NCI-H1436 (cell line): ENCODE measurements around the gene UBL7.
"Not testable (repeated sequence)": the region's sequence is repeated elsewhere in the genome, so short reads cannot be mapped to it uniquely, and the experiment has no call there.

Experiments used
- DNase-seq: peaks from one replicate; lab custom pipeline; 2025; lab: John Stamatoyannopoulos, UW

Gene UBL7

DNA sequence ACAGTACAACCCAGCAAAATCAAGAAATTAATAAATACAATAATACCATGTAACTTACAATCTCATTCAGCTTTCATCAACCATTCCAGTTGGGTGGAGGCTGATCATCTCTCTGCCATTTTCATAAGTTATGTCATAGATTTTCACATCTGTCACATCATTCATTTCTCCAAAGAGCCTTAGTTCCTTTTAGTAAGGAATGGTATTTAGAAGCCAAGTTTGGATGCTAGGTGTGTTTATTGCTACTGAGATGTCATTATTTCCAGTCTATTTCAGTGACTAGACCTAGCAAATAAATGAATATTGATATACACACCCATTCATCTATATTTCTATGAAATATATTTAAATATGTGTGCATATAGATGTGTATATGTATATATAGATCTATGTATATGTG lies 2.7 kb upstream of the UBL7 start:
- DNase-seq, result no peak

- DNase-seq, result no peak
Measured at GRCh38 chr15:74461847-74462511, 1.0 kb upstream of the UBL7 start.

GRCh38 chr15:74460298-74460697 lies 662 bp downstream of the UBL7 start:
- DNase-seq, result no peak

GRCh38 chr15:74459798-74460197 lies 1.2 kb downstream of the UBL7 start:
- DNase-seq, result not testable (repeated sequence)

GRCh38 chr15:74458473-74458872 lies 2.5 kb downstream of the UBL7 start:
- no peak for DNase-seq

GRCh38 chr15:74457036-74457435 lies 3.9 kb downstream of the UBL7 start:
- not testable (repeated sequence) for DNase-seq

GRCh38 chr15:74454764-74455500 lies 6.0 kb downstream of the UBL7 start:
- no peak for DNase-seq

DNA sequence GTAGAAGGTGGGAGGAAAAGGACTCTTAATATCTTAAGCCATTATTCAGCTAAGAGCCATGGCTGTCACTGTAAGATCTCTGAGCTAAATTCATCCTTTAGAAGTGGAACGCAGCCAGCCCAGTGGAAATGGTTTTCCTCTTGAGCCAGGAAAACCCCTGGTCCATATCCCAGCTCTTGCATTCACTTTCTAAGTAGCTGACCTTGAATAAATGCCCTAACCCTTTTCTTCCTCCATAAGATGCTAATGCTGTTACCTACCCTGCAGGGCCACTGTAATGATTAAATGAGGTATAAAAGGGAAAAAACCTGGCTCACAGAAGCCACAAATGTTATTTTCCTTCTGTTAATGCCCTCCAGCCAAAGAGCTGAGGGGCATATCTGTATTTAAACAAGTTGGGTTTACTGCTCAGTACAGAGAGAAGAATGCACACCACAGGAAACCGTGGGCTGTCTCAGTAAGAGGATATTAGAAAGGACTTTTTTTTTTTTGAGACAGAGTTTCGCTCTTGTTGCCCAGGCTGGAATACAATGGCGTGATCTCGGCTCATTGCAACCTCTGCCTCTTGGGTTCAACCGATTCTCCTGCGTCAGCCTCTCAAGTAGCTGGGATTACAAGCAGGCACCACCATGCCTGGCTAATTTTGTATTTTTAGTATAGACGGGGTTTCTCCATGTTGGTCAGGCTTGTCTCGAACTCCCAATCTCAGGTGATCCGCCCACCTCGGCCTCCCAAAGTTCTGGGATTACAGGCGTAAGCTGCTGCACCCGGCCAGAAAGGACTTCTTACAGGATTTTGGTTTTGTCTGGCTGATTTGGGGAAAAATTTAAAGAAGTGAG lies 6.8 kb downstream of the UBL7 start:
- DNase-seq, result no peak

DNA sequence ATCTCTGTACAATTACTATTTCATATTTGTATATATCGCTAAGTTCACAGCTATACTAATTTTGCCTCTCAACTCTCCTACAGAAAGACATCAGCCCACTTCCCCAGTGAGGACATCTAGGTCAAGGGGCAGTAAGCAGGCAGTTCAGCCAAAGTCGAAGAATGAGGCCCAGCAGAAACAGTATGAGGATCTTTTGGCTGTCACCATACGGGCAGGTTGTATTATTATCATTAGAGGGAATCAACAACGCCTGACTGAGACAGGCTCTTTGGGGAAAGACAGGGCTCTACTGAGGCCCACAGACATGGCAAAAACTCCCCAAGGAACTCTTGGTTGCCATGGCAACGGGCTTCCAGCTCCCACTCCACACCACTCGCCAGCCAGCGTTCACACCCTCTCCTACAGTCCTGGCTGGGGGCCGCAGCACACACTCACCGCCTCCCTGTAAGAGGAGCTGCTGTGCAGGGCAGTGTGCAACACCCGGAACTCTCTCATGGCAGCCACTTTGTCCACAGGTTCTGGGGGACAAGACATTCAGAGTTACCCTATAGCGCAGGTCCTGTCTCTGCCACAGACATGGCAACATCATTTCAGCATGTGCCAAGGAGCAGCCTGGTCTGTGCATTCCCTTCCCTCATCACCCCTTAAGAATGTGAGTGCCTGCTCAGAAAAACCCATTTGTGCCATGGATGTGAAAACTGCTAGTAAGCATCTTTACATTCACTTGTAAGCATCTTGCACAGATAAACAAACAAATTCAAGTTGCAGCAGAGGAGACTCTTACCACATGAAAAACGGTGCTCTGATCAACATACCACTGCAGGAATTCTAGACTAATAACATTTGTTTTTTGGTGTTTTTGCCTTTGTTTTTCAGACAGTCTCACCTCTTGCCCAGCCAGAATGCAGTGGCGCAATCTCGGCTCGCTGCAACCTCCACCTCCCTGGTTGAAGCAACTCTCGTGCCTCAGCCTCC lies 8.8 kb downstream of the UBL7 start:
- DNase-seq, result no peak

- no peak for DNase-seq
Measured at GRCh38 chr15:74451322-74451721, 9.6 kb downstream of the UBL7 start.

DNA sequence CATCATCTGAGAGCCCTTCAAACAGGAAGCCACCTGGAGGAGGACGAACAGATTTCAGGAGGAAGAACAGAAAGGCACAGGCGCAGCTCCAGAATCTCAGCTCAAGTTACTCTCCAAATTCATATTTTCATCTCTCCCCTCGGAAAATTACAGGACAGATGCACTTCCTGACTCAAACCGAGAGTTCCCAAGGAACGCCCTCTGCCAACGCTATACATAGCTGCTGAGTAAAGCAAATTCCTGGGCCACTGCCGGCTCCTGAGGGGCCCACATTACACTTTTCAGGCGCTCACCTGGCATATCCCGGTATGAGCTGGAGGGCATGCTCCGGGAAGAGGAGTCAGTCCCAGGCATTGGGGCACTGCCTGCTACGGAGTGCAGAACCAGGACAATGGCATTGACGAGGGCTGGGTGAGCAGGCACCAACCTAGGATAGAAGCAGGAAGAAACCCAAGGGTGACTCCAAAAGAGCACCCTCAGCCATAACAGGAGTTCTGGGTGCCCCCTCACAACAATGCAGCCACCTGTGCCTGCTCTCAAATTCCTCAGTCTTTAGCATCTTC lies 11.2 kb downstream of the UBL7 start:
- no peak for DNase-seq

DNA sequence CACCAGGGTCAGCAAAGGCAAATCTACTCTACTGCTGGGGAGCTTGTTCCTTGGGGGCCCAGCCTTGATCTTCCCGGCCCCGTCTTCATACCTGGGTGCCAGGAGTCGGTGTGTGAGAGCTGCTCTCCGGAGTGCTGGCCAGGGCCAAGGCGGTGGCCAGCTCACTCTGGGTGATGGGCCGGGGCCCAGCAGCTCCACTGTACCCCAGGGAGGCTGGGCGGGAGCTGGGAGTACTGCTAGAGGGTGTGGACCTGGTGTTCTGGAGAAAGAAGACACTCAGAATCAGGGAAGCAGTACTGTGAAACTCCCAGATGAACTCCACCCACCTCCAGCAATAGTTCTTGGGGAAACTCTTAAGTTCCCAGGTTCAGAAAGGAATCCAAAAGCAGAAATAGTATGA lies 11.9 kb downstream of the UBL7 start:
- no peak for DNase-seq

- DNase-seq, result no peak
Measured at GRCh38 chr15:74445816-74446763, 14.9 kb downstream of the UBL7 start.

GRCh38 chr15:74444106-74445062 lies 16.6 kb downstream of the UBL7 start:
- no peak for DNase-seq

- DNase-seq, result no peak
Measured at GRCh38 chr15:74443100-74443909, 17.7 kb downstream of the UBL7 start.

GRCh38 chr15:74442604-74443003 lies 18.4 kb downstream of the UBL7 start:
- DNase-seq, result no peak

GRCh38 chr15:74442063-74442462 lies 18.9 kb downstream of the UBL7 start:
- DNase-seq, result no peak
